NCI-H526 treated with DMSO at 0.1 percent for 48 hours (cell line): ENCODE results near the gene GRHL1.

Experiments
- DNase-seq: peaks from one replicate; lab custom pipeline; 2025; lab: John Stamatoyannopoulos, UW

The GRHL1 gene

DNA sequence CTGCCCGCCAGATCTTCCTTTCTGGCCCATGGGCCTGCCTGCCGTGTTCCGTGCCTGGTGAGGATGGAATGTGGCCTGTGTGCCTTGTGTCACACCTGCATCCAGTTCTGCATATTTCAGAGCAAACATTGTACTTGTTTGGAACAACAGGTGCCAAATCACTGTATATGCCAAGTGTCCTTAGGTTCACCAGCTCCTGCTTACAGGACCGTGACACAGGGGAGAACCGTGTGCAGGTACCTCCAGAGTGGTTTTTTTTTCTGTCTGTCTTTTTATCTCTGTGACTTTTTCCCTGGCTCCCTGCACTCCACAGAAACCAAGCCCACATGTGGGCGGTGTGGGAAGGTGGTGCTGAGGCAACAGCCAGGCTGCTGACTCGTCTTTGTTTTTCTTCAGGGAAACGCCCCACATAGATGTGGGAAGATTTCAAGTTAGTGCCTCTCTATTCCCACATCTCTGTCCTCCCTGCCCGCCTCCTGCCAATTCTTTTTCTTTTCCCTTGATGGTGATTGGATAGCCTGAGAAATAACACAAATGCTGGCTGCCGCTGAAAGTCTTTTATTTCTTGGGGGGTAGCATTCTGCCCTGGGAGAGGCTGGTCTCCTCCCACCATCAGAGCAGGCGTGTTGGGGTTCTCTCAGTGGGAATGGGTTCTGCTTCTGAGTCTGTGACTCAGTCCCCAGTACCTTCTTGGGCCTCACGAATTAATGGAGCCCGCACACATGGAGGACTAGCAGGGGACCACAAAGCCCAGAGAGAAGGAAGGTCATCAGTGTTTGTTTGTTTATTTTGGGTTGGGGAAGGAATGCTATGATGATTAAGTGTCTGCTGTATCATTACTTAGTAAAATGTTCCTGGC is 21.4 kb downstream of the GRHL1 start:
- DNase-seq = no peak

DNA sequence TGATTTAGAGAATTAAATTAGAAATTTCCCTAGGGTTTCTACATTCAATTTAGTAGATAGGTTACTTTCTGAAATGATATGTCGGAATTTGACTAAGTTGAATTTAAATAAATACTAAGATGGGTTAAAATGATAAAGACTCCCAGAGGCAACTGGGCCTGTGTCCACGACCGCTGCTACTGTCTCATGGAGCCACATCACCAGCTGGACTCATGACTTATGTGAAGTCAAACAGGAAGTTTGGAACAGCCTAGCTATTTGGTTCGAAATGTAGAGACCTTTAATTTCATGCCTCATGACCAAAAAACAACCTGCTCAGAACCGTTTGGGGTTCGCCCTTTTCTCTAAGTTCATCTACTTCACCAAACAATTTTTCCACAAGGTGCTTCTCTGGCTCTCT is 22.2 kb downstream of the GRHL1 start:
- no peak for DNase-seq

DNA sequence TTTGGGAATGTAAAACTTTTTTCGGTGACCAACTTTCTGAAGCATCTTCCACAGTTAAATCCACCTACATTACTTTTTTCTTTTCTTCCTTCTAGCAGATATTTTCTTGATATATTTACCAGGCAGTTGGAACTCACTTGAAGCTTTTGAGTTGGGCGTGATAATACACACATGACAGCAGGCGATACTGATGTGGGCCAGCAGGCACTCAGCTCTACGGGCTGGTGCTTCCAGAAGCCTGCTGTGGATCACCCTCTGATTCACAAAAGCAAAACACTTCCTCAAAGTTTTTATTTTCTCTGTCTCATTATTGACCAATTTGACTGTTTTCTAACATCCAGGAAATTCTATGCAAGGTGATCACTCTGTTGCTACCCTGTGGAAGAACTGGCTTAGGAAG is 22.9 kb downstream of the GRHL1 start:
- no peak for DNase-seq

DNA sequence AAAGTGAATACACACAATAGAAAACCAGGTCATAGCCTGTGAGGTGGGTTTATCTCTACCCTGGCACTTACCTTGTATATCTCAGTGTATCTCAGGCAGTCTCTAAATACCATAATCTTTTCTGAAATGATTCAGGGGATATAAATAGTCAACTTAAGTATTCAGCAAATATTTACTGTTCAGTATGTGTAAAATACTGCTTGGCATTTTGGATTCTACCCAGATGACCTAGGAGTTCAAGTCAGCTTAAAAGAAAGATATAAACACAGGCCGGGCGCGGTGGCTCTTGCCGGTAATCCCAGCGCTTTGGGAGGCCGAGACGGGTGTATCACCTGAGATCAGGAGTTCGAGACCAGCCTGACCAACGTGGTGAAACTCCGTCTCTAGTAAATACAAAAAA is 23.8 kb downstream of the GRHL1 start:
- DNase-seq = no peak

DNA sequence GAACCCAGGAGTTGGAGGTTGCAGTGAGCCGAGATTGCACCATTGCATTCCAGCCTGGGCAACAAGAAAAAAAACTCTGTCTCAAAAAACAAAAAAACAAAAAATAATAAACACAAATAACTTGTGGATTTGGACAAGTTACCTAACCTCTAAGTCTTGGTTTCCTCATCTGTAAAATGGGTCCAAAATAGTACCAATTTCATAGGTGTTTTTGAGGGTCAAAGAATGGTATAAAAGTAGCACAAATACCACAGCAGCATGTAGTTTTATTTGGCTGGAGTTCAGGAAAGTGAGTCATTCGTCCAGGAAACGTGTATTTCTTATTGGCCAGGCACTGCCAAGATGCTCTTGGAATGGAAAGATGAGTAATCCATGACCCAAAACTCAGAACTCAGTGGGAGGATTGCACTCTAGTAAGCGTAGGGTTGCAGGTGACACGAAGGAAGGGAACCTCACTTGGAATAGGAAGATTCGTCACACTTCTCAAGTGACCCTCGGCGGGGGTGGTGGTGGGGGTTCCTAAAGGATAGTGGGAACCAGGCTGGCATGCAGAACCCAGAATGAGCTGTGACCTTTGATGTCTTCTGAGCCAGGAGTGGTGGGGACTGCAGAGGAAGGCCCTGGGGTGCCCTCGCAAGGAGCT is 24.4 kb downstream of the GRHL1 start:
- DNase-seq = no peak

DNA sequence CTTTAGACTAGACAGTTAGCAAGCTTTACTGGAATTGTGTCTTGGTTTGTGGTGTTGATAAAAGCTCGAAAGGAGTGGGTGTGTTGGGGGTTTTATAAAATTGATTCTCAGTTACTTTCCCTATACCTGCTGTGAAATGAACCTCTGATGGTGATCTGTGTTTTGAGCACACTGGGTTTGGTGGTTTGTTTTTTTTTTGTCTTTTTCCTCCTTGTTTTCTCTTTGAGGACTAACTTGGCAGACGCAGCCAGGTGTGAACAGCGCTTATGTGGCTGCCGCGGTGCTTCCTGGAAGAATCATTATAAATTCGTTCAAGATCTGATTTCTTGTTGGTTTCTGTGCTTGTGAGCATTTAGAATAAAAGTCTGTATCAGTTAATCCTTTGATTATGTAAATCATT is 28.5 kb downstream of the GRHL1 start:
- no peak for DNase-seq

DNA sequence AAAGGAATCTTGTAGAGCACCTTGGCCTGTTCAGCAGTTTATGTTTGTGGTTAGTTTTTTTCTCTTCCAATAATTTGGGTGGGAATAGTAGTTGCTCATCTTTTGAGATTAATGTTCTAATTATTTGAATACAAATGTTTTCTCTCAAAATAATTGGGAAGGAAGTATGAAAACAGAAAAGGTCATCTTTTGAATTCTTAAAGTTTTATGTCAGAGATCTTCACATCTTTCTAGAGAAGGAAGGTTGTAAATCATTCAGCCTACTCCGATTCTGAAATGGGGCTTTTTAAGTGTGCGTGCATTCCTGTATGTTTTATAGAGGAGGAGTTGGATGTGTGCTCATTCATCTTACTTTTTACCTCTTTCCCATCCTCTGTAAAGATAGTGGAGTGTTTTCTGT is 29.0 kb downstream of the GRHL1 start:
- DNase-seq = no peak

DNA sequence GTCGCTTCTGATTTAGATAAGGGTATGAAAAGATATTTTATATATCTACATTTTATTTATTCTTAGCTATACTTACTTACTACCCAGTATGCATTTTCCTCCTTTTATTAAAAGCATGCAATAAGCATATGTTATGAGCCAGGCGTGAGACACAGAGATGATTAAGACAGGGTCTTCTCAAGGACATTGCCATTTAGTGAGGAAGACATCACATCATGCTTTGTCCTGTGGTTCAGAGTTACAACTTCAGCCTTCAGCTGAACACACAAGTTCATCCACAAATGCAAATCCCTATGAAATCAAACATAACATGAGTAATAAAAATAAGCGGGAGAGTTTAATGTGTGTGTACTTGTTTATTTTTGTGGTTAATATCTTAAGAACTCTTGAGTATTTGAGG is 30.2 kb downstream of the GRHL1 start:
- no peak for DNase-seq

DNA sequence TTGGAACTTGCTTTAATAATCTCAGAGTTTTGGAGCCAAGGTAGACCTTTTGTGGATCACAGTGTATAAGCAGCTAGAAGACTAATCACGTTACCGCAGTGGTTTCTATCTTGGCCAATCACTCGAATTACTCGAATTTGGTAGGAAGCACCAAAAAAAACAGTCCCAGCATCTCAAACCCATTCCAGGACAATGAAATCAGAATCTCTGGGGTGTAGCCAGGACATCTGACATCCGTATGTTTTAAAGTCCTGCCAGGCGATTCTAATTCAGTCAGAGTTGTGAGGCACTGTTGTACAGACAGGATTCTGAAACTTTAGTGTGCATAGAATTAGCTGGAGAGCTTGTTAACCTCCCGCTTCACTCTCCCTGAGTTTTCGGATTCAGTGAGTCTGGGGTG is 30.8 kb downstream of the GRHL1 start:
- no peak for DNase-seq

DNA sequence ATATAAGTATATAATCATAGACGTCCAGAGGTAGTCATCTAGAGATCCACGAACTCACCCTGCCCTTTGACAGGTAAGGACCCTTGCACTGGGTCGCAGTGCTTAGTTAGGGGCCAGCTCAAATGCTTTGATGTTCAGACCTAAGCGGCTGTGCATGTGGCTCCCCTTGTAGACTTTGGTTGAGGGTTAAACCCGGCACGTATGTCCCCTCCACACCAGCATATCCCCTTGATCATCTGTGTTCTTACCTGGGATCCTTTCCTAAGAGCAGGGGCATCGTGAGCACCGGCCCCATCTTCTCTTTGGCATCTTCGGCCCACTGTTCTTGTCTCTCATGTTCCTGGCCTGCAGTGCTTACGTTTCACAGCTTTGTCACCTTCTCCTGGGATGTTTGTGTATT is 31.4 kb downstream of the GRHL1 start:
- no peak for DNase-seq

DNA sequence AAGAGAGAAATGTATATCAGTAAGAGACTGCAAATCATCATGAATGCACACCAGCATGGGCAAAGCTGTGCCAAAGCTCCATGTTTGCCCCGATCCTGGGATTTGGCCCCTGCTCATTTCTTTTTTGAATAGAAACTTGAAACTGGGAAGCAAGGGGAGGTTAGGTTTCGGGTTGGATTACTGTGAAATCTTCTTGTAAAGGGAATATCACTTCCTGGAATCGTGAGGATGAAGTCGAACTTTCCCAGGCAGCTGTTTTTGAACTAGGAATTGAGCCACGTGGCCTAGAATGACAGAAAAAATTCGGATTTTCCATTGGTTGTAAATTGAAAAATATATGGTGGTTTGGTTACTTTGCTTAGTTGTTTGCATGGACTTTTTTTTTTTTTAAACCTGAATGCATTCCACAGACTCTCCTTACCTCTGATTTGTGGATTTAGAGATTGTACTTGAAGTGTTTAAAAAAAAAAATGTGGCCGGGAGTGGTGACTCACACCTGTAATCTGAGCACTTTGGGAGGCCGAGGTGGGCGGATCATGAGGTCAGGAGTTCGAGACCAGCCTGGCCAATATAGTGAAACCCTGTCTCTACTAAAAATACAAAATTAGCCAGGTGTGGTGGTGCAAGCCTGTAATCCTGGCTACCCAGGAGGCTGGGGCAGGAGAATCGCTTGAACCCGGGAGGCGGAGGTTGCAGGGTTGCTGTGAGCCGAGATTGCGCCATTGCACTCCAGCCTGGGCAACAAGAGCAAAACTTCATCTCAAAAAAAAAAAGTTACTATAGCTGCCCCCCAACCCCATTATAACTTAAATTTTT is 32.1 kb downstream of the GRHL1 start:
- no peak for DNase-seq

DNA sequence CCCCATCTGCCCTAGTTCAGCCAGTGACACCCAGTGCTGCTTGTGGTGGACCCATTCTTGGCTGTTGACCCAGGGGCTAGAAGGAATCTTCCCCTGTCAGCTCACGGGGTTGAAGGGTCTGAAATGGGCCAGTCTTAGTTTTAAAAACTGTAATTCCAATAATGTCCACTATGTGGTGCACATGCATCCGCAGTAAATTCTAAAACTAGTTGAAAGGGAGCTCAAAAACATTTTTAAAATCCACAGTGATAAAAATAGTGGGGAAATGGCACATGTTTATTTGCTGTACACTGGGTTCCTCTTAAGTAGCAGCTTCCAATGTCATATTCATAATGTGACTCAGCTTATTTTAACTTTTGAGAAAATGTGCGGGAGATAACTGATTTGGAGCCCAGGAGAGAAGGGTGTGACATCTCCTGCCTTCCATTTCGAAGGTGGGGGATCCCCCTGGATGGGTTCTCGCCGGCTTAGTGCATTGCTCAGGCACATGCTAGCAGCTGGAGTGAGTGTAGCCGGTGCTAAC is 32.8 kb downstream of the GRHL1 start:
- peak; percentile 3 for DNase-seq

DNA sequence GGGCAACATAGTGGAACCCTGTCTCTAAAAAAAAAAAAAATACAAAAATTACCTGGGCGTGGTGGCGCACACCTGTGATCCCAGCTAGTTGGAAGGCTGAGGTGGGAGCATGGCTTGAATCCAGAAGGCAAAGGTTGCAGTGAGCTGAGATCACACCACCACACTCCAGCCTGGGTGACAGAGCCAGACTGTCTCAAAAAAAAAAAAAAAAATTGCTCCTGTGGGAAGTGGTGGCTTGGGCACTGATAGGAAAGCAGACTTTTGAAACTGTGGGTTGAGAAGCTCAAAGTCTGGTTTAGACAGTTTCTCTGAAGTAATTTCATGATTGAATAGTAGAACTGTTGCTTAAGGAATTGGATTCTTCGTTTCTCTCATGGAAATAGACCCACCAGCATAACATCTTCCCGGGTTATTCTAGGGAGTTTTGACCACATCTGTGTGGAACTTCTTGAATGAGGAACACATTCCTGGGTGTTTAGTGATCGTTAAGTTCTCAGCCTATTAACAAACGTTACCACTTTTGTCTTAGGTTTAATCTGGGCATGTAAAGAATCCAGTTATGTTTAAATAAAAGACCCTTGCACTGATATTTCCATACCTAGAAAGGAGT is 33.5 kb downstream of the GRHL1 start:
- DNase-seq = no peak

DNA sequence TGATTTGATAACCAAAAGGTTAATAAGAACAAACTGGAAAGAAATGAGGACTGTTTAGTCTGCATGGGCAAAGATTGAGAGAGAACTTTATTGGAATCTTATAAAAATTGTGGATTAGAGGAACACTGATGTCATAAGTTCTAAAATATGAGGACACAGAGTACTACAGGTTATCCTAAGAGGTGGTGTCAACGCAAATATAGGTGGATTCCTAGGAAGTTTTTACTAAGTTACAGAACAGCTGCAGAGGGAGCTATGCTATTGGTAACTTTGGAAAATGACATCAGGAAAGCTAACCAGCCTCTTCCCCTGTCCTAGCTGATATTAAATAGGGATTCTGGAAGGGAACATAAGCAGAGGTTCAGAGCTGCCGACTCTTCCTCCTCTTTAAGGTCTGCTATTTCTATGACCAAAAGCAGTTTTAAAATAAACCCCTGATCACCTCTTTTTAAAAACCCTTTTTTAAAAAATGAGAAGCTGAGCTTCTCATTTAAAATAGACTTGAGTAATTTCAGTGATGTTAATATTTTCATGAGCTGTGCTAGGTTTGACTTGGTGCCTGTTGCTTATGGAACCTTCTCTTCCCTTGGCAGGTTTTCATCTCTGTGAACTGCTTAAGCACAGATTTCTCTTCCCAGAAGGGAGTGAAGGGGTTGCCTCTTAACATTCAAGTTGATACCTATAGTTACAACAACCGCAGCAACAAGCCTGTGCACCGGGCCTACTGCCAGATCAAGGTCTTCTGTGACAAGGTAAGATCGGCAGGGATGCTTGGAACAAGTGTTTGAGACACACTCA is 34.2 kb downstream of the GRHL1 start:
- DNase-seq = no peak

DNA sequence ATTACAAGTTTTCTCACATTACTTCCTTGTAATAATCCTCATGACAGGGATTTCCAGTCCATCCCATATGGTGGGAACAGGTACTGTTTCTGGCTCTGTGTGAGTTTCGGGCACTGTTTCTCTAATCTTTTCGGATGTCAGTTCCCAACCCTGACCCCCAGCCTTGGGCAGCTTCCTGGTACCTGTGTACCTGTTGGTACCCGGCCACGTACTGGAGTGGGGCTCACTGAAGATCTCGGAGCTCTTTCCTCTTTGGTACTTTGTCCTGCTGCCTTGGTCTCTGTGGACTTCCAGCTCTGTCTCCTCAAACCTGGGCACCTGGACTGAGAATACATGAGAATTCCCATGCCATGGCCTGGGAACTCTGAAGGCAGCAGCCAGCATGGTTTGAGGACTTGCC is 36.8 kb downstream of the GRHL1 start:
- no peak for DNase-seq

DNA sequence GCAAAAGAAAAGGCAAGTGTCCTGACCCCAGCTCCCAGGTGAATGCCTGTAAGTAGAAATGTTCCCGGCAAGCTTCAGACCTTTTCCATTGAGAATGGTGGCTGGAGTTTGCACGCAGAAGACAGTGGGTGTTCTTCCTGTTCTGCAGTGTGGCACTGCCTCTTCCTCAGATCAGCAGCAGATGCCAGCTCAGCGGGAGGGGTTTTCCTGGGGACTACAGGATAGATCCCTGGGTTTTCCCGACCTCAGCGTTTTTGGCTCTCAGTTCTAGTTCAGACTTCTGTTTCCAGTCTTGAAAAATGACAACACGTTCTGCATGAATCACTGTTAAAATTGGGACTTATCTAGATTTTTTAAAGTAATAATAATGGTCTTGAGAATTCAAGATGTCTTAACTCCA is 39.2 kb downstream of the GRHL1 start:
- DNase-seq = no peak

DNA sequence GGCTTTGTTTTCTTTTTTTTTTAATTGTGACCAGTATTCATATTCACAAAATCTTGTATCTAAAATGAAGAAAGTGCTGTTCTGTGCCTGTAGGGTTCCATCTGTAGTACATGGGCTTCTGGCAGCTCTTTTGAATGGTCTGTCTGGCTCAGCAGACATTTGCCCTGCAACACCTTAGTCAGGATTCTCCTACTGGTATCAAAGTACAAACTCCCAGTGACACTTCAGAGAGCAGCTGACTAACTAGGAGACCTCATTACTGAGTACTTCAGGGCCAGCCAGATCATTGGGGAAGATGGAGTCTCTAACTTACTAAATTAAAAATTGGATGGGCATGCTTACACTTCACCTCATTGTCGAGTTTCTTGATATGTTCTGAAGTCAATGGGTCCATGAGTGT is 39.7 kb downstream of the GRHL1 start:
- no peak for DNase-seq

DNA sequence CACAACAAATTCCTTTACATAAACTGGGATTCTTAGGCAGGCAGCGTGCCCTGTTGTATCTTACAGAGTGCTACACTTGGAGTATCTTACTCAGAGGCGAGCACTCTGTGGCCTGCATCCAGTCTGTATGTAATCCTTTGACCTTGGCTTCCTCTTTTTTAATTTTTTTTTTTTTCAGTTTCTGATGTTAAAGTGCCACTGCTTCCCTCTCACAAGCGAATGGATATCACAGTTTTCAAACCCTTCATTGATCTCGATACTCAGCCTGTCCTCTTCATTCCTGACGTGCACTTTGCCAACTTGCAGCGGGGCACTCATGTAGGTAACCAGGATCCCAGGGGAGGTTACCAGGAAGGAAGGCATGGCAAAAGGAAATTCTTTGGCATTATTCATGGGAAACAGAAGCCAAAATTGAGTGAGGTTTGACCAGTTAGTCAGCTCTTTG is 40.4 kb downstream of the GRHL1 start:
- DNase-seq = no peak

DNA sequence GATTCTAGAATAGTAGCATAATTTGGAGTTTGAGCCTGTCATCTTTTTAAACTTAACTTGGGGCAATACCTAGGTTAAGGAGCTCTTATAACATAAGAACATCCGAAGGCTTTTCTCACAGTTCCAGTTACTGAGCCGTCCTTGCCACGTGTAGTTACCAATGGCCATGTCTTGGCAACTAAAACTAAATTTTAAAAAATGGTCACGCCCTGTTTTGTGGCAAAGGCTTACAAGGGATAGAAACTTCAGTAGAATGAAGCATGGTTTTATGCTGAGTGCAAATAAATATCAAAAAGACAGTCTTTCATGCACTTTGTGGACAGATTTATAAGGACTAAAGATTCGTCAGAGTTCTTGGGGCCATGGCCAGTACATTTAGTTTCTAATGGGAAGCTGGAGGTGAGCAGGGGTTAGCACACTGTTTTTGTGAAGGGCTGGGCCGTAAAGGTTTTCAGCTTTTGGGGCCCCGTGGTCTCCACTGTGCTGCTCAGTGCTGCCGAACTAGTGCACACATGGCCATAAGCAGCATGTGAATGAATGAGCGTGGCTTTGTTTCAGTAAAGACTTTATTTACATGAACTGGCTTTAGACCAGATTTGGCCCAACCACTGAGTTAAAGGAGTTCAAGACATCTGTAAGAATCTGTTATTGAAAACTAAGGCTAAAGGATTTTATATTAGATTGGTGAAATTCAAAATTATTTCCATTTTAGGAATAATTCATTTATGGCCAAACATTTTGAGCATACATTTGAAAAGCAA is 41.1 kb downstream of the GRHL1 start:
- DNase-seq = no peak

DNA sequence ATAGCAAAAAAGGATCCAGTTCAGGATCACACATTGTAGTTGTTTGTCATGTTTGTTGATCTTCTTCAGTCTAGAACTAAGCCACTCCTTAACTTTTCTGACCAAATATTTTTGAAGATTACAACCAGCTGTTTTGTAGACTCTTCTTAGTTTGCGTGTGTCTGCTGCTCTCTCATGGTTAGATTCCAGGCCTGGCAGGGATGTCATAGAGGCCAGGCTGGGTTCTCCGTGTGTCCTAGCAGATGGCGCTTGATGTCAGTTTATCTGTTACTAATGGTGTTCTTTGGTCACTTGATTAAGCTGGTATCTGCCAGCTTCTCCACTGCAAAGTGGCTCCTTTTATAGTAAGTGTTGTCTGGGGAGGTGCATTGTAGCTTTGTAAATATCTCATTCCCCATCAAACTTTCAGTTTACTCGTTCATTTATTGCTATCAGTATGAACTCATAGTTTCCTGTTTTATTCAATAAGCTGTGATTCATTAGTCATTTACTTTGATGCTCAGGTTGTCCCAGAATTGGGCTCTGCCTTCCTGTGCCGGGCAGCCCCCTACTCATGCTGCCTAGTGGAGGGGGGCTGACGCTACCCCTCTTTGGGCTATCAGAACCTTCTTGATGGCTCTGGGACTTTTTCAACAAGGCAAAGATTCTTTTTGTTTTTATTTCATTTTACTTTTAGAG is 42.1 kb downstream of the GRHL1 start:
- DNase-seq = no peak
